SKM-1 treated with dmso at 0.1 percent for 144 hours (cell line): ENCODE measurements around the gene TMEM151B.

ENCODE experiments used
- DNase-seq: peaks from one replicate; lab custom pipeline; 2025; ENCODE audit not compliant: unreplicated experiment; lab: John Stamatoyannopoulos, UW

Gene TMEM151B

GRCh38 chr6:44263354-44264100, 6.7 kb upstream of the TMEM151B start:
- no peak for DNase-seq

- DNase-seq = peak; percentile 89
Measured at GRCh38 chr6:44264154-44265006, 5.9 kb upstream of the TMEM151B start.

- DNase-seq = peak; percentile 54
Measured at GRCh38 chr6:44265007-44265721, 5.1 kb upstream of the TMEM151B start, which contains the start of gene NFKBIE. NFKBIE (minus strand) TSS chr6:44265551; CDS start chr6:44265346, 205 bp downstream.

GRCh38 chr6:44265722-44266233, 4.5 kb upstream of the TMEM151B start:
- DNase-seq = no peak

GRCh38 chr6:44266347-44266746, 3.9 kb upstream of the TMEM151B start:
- no peak for DNase-seq

GRCh38 chr6:44267252-44267651, 3.0 kb upstream of the TMEM151B start:
- no peak for DNase-seq

GRCh38 chr6:44268095-44268628, 2.1 kb upstream of the TMEM151B start:
- no peak for DNase-seq

- DNase-seq = peak; percentile 38
Measured at GRCh38 chr6:44269178-44269920, 901 bp upstream of the TMEM151B start.

GRCh38 chr6:44270526-44271405, 516 bp downstream of the TMEM151B start:
- DNase-seq = no peak

- no peak for DNase-seq
Measured at GRCh38 chr6:44271406-44271723, 1.1 kb downstream of the TMEM151B start.

- no peak for DNase-seq
Measured at GRCh38 chr6:44271914-44272313, 1.7 kb downstream of the TMEM151B start.

- no peak for DNase-seq
Measured at GRCh38 chr6:44272529-44272928, 2.3 kb downstream of the TMEM151B start.

- DNase-seq = no peak
Measured at GRCh38 chr6:44272999-44273566, 2.8 kb downstream of the TMEM151B start.

- no peak for DNase-seq
Measured at GRCh38 chr6:44273617-44274016, 3.4 kb downstream of the TMEM151B start.

- no peak for DNase-seq
Measured at GRCh38 chr6:44275271-44275748, 5.1 kb downstream of the TMEM151B start.

- no peak for DNase-seq
Measured at GRCh38 chr6:44275749-44276648, 5.7 kb downstream of the TMEM151B start.

GRCh38 chr6:44276667-44277640, 6.7 kb downstream of the TMEM151B start:
- DNase-seq = no peak
